K562 (cell line): Measurements from ENCODE around the gene ARHGEF9.

Experiments
- ARID1B ChIP-seq: fragments of 450-650 bp; IDR thresholded peaks from 2 replicates; pipeline ENCODE4 v1.6.1; 2016; ENCODE audit warnings: antibody characterized with exemption, mild to moderate bottlenecking, inconsistent platforms
- POLR2A ChIP-seq: fragments of 450-650 bp; conservative IDR thresholded peaks from 2 replicates; pipeline ENCODE4 v1.6.1; 2016
- ZEB2 ChIP-seq: fragments of 450-650 bp; IDR thresholded peaks from 2 replicates; pipeline ENCODE4 v1.6.1; 2016

DNA sequence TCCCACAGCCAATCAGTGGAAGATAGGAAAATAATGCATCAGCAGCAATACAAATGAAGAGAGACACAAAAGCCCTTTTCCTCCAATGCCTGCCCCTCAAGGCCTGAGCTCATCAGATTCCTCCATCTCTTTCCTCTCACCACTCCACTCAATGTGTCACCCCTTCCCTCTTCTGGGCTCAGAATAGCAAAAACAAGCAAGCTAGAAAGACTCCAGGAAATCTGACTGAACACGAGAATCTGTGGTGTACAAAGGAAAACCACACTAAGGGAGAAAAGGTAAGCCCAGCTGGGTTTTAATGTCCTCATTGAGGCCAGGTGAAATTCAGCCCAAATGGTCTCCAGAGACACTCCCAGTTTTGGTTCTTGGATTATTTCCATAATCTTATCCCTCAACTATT is 46.3 kb downstream of the ARHGEF9 start:
- no peak for TF ChIP-seq ARID1B
- TF ChIP-seq POLR2A = no peak
- TF ChIP-seq ZEB2 = no peak
